ENCODE measurements around the gene TRIP4.
"Not testable (repeated sequence)": the region's sequence is repeated elsewhere in the genome, so short reads cannot be mapped to it uniquely, and the experiment has no call there.

TRIP4 gene

DNA sequence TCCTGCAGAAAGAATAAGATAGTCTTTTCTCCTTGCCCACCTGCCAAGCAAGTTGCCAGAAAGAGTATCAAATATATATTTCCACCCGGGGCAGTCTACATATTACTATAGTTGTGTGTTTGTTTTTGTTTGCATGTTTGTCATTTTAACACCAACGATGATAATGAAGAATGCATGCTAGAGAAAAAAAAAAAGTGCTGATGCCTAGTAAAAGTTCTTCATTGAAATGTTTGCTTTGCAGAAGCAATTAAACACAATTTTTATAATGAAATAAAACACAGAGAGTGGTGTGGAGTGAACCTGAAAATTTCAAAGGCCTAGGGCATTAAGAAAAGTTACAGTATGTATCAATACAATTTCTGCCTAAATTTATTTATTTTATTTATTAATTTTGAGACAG lies 3.9 kb upstream of the TRIP4 start:
- no peak for DNase-seq

GRCh38 chr15:64386291-64386690 lies 1.3 kb upstream of the TRIP4 start:
- DNase-seq: no peak

DNA sequence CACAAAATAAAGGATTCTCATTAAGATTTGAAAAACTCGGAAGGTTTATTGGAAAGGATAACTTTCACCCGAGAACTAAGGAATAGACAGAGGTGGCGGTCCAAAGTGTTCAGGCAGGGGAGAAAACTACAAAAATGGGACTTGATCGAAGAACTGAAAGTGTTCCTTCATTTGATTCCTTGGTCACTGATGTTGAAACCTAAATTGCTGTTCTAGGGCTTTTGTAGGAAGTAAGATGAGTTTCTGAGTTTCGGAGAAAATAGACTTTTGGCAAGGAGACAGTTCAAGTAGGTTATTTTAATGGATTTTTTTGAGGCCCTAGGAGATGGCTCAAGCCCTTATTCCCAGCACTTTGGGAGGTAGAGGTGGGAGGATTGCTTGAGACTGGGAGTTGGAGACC lies 1.4 kb downstream of the TRIP4 start:
- no peak for DNase-seq

DNA sequence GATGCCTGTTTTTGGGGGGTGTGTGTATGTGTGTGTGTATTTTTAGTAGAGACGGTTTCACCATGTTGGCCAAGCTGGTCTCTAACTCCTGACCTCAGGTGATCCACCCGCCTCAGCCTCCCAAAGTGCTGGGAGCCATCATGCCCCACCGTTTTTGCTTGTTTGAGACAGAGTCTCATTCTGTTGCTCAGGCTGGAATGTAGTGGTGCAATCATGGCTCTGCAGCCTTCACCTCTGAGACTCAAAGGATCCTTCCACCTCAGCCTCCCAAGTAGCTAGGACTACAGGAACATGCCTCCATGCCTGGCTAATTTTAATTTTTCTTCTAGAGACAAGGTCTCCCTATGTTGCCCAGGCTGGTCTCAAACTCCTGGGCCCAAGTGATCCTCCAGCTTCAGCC lies 4.8 kb downstream of the TRIP4 start:
- DNase-seq: not testable (repeated sequence)

DNA sequence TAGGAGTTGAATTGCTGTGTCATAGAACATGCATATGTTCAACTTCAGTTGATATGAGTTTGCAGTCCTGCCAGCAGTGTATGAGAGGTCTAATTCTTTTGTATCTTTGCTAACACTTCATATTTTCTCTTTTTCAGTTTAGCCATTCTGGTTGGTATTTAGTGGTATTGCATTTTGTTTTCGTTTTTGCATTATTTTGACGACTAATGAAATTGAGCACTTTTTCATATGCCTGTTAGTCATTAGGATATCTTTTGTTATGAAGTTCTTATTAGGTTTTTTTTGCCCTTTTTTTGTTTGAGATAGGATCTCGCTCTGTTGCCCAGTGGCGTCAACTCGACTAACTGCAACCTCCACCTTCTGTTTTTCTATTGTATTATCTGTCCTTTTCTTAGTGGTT lies 9.2 kb downstream of the TRIP4 start:
- no peak for DNase-seq

- no peak for DNase-seq
These were observed 10.9 kb downstream of the TRIP4 start for GRCh38 chr15:64398575-64398974.

GRCh38 chr15:64400583-64400982 lies 12.9 kb downstream of the TRIP4 start:
- DNase-seq: no peak

- no peak for DNase-seq
These were observed 24.6 kb downstream of the TRIP4 start for GRCh38 chr15:64412216-64412615.

GRCh38 chr15:64422697-64423096 lies 35.1 kb downstream of the TRIP4 start:
- DNase-seq: no peak

GRCh38 chr15:64423970-64424369 lies 36.3 kb downstream of the TRIP4 start:
- DNase-seq: no peak

- DNase-seq: no peak
These were observed 37.6 kb downstream of the TRIP4 start for GRCh38 chr15:64425221-64425620.

GRCh38 chr15:64426845-64427465 lies 39.3 kb downstream of the TRIP4 start:
- peak; percentile 6 for DNase-seq

- no peak for DNase-seq
These were observed 41.8 kb downstream of the TRIP4 start for GRCh38 chr15:64429448-64429847.

DNA sequence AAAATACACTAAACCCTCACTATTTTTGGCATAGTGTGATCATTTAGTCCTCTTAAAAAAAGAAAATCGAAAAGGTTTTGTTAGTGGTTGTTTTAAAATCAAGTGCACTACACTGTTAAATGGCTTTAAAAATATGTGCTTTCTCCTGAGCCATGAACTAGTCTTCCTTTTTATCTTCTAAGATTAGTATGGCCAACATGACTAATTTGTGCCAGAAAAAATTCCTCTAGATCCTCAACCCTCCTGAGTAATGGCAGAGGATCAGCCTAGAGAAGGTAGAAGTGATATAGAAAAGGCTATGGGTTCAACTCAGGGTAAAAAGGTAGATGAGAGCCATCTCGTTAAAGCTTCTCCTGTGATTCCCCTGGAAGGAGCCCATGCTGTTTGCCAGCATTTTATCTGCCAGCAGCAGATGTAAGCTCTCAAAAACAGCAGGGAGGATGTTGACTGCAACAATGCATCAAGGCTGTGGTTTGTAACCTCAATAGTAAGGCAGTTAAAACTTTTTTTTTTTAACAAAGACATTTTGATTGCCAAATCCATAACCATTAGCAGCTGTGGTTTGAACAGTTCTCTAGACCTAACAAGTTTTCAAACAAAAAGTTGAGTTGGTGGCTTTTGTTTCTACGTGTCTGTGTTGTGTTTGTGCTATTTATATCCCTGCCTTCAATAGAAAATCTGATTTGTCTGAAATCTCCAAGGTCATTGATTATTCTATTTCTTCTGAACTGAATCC lies 42.5 kb downstream of the TRIP4 start:
- DNase-seq: peak; percentile 34

DNA sequence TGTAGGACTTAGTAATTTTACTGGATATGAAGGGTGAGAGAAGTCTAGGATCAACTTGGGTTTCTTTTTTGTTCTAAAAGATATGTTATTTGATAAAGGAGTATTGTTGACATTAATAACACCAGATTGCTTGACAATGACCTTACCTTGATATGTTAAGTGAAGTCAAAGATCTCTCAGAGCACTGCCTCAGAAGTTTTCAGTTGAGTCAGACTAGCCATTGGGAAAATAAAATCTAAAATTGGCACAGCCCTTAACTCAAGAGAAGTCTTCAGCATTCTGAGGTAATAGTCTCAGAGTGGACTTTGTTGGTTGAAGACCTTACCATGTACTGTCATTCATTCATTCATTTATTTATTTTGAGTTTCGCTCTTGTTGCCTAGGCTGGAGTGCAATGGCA lies 50.3 kb downstream of the TRIP4 start:
- no peak for DNase-seq

DNA sequence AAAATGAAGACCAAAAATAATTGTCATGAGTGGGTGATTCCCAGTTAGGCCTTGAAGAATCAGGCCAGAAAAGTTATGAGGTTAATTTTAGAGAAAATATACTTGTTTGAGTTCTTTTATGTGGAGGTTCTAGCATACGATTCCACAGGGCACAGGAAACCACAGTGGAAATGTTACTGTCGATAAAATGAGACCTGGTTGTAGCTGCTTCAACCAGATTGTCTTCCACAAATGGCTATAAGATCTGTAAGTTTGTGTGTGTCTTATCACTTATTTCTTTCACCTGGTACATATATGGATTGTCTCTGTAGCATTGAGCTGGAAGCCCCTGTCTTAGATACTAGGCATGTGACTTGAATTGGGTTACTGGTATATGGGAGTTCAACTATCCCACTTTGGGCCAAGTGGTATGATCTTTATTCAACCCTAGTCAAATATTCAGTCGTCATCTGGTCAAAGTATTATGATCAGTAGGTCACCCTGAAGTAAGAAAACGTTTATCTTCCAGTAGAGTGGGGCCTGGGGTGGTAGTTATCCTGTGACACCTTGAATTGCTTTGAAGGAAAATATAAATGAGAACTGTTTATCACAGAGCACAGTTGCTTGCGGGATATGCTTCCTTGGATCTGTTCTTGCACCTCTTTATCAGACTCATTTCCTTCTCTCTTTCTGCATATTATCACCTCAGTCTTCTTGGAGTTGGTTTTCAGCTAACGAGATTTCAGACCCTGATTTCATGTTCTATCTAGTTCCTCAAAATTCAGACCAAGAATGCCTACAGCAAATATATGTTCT lies 51.2 kb downstream of the TRIP4 start:
- DNase-seq: no peak

- DNase-seq: no peak
These were observed 54.2 kb downstream of the TRIP4 start for GRCh38 chr15:64441852-64442251.

DNA sequence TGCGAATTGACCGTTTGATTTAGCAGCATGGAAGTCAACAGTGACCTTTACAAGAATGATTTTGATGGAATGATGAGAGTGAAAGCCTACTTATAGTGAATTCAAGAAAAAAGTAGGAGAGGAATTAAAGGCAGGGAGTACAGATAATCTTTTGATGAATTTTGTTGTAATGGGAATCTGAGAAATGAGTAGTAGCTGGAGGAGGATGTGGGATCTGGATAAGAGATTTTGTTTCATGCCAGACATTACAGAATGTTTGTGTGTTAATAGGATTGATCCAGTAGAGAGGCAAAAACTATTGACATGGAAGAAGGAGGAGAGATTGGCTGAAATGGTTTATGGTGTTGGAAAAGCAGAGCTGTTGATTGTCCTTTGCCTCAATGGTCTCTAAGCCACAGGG lies 55.4 kb downstream of the TRIP4 start:
- no peak for DNase-seq

- DNase-seq: peak; percentile 72
These were observed 56.3 kb downstream of the TRIP4 start for GRCh38 chr15:64443747-64444621.

DNA sequence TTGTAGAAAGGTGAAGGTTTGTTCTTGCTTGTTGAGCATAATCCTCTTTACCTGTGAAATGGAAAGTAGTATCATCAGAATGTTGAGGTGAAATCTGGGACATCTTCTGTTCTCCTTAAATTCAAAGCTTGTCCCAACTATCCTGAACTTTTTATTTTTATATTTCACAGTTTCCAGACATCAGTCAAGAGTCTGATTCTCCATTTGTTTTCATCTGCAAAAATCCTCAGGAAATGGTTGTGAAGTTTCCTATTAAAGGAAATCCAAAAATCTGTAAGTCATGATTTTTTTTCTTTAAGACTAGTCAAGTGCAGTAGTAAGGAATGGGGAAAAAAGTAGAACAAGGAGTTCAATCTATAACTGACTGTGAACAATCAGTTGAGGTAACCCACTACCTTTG lies 57.2 kb downstream of the TRIP4 start:
- no peak for DNase-seq

DNA sequence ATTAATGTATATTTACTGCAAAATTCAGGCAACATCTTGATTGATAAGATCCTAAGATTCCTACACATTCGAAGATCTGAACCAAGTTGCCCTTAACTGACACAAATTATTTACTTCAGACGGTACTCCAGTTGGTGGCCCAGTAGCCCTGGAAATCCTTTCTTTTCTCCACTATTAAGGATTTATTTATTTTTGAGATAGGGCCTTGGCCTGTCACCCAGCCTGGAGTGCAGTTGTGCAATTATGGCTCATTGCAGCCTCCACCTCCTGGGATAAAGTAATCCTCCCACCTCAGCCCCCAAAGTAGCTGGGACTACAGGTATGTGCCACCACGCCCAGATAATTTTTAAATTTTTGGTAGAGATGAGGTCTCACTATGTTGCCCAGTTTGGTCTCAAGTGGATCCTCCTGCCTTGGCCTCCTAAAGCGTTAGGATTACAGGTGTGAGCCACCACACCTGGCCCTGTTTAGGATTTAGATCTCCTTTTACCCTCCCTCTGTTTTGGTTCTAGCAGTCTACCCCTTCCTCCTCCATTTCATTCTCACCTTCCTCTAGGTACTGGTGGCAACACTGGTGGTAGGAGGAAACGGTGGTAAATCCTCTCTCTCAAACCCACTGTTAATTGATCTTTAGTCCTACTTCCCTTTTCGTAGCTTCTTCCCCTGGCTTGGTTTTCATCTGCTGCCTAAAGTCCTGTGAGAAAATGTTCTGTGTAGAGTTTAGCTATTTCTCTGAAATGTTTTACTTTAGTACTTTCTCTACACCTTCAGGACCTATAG lies 60.1 kb downstream of the TRIP4 start:
- no peak for DNase-seq

GRCh38 chr15:64452988-64453688 lies 65.5 kb downstream of the TRIP4 start:
- DNase-seq: no peak
